22Rv1 (cell line): ENCODE results near the gene VPS25.
A peak's percentile ranks its signal among the peaks of the same experiment; 100 is the strongest.

Experiments used
- H3K27ac ChIP-seq: fragments of 450-650 bp; 2 replicates; pipeline ENCODE4 v1.5.1; 2017
- ZFX ChIP-seq: fragments of 450-650 bp; IDR thresholded peaks from 2 replicates; pipeline ENCODE4 v1.6.1; 2017; ENCODE audit warnings: antibody characterized with exemption, borderline replicate concordance
- TF ChIP-seq, protein P1 (sequence below): fragments of 450-650 bp; IDR thresholded peaks from 2 replicates; pipeline ENCODE4 v1.5.1; 2017; ENCODE audit warnings: mild to moderate bottlenecking

Gene VPS25

DNA sequence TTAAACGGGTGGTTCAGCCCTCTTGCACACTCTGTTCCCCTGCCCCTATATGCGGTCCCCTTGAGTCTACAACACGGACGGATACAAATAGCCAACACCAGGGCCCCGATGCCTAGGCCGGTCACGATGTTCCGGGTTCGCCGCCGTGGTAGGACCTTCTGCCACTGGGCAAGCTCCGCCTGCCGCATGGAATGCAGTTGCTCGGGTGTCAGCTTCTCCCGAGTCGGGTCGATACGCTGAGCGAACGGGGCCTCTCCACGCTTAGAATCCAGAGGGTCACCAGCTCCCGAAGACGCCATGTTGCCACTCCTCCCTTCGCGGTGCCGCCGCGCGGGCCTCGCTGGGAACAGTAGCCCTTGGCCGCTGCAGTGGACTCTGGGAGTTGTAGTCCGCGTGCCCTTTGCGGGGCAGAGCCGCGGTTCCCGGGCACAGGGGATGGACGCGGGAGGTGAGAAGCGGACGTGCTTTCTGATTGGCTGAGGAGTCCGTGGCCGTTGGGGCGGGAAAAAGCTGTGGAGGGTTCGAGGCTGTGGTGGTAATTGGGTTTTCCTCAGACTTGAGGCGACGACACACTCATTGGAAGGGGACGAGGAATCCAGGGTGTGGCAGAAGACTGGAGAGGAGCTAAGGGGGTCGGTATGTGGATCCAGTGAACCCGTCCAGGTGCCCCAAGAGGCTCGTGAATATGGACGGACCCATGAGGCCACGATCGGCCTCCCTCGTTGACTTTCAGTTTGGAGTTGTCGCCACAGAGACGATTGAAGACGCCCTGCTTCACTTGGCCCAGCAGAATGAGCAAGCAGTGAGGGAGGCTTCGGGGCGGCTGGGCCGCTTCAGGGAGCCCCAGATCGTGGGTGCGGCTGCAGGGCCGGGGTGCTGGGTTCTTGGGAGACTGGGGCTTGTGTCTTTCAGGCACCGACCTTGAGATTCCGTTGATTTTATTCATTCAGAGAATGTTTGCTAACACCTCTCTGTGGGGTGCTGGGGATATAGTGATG is 25.4 kb downstream of the VPS25 start, which contains the start of the genes CNTD1 and COA3:
Gene CNTD1, plus strand, starts transcription at position 479 of the 998 bp plus-strand sequence. Its CDS starts 207 bp downstream, at position 686.
Gene COA3, minus strand, starts transcription at position 322 of the 998 bp plus-strand sequence. Its CDS starts 23 bp downstream, at position 299.
- H3K27ac ChIP-seq: peak within 1 kb of the TSS; percentile 93

GRCh38 chr17:42803074-42803883 is 30.0 kb downstream of the VPS25 start:
- peak overlapping the region; percentile 98 for H3K27ac ChIP-seq
- TF ChIP-seq ZFX: no peak
- TF ChIP-seq, protein P1, sequence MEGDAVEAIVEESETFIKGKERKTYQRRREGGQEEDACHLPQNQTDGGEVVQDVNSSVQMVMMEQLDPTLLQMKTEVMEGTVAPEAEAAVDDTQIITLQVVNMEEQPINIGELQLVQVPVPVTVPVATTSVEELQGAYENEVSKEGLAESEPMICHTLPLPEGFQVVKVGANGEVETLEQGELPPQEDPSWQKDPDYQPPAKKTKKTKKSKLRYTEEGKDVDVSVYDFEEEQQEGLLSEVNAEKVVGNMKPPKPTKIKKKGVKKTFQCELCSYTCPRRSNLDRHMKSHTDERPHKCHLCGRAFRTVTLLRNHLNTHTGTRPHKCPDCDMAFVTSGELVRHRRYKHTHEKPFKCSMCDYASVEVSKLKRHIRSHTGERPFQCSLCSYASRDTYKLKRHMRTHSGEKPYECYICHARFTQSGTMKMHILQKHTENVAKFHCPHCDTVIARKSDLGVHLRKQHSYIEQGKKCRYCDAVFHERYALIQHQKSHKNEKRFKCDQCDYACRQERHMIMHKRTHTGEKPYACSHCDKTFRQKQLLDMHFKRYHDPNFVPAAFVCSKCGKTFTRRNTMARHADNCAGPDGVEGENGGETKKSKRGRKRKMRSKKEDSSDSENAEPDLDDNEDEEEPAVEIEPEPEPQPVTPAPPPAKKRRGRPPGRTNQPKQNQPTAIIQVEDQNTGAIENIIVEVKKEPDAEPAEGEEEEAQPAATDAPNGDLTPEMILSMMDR: no peak

More for the DNA sequence above, 25.4 kb downstream of the VPS25 start, which contains the start of the genes CNTD1 and COA3:
- no peak for TF ChIP-seq ZFX
- TF ChIP-seq, protein P1: no peak

DNA sequence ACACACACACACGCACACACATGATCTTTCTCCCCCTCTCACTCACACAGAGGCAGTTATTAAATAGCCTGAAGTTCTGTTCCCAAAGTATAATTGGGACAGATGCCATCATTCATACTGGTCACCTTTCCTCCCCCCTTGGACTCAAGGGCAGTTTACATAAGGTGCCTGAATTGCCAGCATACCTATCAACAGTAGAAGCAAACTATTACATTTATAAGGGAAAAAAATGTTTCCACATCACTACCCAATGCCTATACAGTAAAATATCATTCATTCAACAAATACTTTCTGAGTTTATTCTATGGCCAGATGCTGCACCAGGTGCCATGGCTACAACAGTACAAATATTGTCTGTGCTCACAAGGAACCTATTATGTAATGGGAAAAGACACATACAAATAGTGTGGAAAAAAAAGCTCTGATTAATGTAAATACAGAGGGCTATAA is 31.7 kb downstream of the VPS25 start:
- H3K27ac ChIP-seq: peak overlapping the region; percentile 98
- TF ChIP-seq, protein P1: no peak
- TF ChIP-seq ZFX: no peak

DNA sequence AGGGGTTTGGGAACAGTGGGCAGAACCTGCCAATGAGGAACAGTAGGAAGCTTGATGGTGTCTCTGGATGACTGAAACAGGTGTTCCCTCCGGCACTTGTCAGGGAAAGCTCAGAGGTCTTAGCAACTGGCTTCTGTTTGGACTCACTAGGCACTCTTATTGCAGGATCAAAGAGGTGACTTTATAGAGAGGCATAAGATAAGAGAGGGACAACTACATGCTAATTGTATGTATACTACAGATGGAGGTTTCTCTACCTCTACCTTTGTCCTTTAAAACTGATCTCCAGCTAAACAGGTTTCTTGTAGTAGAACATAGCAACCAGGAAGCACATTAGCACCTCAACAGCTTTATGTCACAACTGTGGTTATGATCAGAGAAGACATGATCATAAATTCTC is 33.0 kb downstream of the VPS25 start:
- TF ChIP-seq, protein P1: no peak
- no peak for TF ChIP-seq ZFX
- peak overlapping the region; percentile 98 for H3K27ac ChIP-seq

DNA sequence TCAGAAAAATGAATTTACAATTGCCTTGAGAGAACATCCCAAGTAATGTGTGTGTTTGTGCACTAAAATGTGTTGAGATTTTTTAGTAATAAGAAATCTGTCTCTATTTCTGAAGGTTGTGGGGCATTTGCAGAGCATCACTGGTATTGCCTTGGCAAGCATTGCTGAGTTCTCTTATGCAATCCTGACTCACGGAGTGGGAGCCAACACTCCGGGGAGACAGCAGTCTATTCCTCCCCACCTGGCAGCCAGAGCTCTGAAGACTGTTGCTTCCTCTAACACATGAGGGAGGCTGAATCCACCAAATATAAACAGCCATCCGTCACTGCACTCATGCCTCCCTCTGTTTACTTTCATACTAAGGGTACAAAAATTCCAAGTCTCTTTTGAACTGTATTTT is 36.0 kb downstream of the VPS25 start:
- H3K27ac ChIP-seq: no peak overlapping the region
- no peak for TF ChIP-seq ZFX
- TF ChIP-seq, protein P1: no peak

- no peak overlapping the region for H3K27ac ChIP-seq
- TF ChIP-seq ZFX: no peak
- TF ChIP-seq, protein P1: no peak
These were observed 41.6 kb downstream of the VPS25 start for GRCh38 chr17:42814633-42815399.
